ENCODE measurements around the gene RERE. TPM values are rescaled to one million over a fixed set of nuclear protein-coding genes. Genes with fewer than 3 reads are reported as not detected.

The RERE gene
- total RNA-seq, 1 experiment from 2014 or later = 73.4 TPM

GRCh38 chr1:8424539-8425116, 392.8 kb downstream of the RERE start:
- H3K27ac ChIP-seq = peak overlapping the region; percentile 84
- H3K9me2 ChIP-seq (ENCODE audit: insufficient read depth) = no peaks in the 10 kb centered on the region
- H4K20me1 ChIP-seq (ENCODE audit: insufficient read depth) = no peaks in the 10 kb centered on the region
- no TSS peak for BruUV-seq (replicated peaks)
- H3K9me3 ChIP-seq (ENCODE audit: insufficient read depth, low read depth) = no peaks in the 10 kb centered on the region
- TF ChIP-seq EZH2 (IDR thresholded peaks at IDR 0.05; ENCODE audit: low read depth) = no peak
- TF ChIP-seq, protein P1, sequence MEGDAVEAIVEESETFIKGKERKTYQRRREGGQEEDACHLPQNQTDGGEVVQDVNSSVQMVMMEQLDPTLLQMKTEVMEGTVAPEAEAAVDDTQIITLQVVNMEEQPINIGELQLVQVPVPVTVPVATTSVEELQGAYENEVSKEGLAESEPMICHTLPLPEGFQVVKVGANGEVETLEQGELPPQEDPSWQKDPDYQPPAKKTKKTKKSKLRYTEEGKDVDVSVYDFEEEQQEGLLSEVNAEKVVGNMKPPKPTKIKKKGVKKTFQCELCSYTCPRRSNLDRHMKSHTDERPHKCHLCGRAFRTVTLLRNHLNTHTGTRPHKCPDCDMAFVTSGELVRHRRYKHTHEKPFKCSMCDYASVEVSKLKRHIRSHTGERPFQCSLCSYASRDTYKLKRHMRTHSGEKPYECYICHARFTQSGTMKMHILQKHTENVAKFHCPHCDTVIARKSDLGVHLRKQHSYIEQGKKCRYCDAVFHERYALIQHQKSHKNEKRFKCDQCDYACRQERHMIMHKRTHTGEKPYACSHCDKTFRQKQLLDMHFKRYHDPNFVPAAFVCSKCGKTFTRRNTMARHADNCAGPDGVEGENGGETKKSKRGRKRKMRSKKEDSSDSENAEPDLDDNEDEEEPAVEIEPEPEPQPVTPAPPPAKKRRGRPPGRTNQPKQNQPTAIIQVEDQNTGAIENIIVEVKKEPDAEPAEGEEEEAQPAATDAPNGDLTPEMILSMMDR (conservative IDR thresholded peaks at IDR 0.05) = no peak
- intact Hi-C loops (cut with micrococcal nuclease; ENCODE audit: unreplicated experiment) = no loop called here
- H3K4me3 ChIP-seq = peak overlapping the region; percentile 60
- no peaks in the 10 kb centered on the region for H3K27me3 ChIP-seq (ENCODE audit: insufficient read depth, low read depth)
- peak overlapping the region; percentile 85 for H3K4me2 ChIP-seq
- H3K4me1 ChIP-seq (replicated peaks; ENCODE audit: insufficient read depth) = peaks cover 36% of the 10 kb centered on the region
- ChIA-PET POLR2A (ENCODE audit: unreplicated experiment) (interaction anchor here (0.5 to 1.1 kb wide), 6 partner anchors 22 to 449 kb away, joined by 3 to 7 read pairs (median 4); no protein-coding TSS in a partner anchor), CTCF (interaction anchor here (0.7 kb wide), 1 partner anchor 278 kb away, joined by 7 read pairs; no protein-coding TSS in a partner anchor)
- peak; percentile 56 to 87 for DNase-seq
- H3F3A ChIP-seq (ENCODE audit: insufficient read depth, low read depth) = peaks cover 14% of the 10 kb centered on the region
- peak overlapping the region; percentile 60; the same call in 1 of the 2 replicates for H2AFZ ChIP-seq
- peaks cover 36% of the 10 kb centered on the region for H3K79me2 ChIP-seq (ENCODE audit: low read depth)
- H3K36me3 ChIP-seq (ENCODE audit: low read depth) = no peaks in the 10 kb centered on the region; the same call in 1 of the 2 replicates

DNA sequence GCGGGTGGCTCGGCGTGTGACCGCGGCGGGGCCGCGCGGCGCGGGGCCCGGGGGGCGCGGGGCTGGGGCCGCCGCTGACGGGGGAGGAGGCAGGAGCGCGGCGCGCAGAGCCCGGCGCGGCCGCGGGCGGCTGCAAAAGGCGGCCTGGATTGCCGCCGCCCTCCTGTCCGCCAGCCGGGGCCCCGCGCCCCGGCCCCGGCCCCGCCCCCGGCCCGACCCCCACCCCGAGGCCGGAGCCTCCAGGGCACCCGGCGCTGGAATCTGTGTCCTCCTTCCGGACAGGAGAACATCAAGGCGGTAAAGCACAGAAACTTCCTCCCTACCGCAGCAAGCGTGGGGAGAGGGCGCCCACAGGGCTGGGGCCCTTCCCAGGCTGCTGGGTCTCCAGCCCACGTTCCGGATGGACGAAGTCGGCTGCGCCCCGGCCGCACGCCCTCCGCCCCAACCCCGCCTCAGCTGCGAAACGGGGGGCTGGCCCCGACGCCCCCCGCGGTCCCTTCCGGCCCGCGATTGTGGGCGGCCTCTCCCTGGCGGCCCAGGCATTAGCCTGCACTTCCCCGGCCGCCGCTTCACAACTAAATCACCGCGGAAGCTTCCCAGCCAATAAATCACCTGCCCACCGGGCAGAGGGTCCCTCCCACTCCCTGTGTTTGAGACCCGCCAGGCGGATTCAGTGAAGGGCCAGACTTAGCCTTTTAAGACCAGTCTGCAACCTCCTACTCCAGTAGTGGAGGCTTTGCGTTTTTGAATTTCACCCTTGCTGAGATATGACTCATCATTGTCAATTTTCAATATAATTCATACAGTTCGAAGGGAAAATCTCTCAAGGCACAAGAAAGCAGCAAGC, 393.5 kb downstream of the RERE start:
- Histone ChIP-seq H3F3A (ENCODE audit: insufficient read depth, low read depth) (peaks cover 14% of the 10 kb centered on the region), H3K79me2 (ENCODE audit: low read depth) (peaks cover 40% of the 10 kb centered on the region), H4K20me1 (ENCODE audit: insufficient read depth) (no peaks in the 10 kb centered on the region; the same call in 1 of the 2 replicates), H3K4me3 (peak overlapping the region; percentile 70), H3K4me1 (replicated peaks; ENCODE audit: insufficient read depth) (peaks cover 36% of the 10 kb centered on the region), H3K27me3 (ENCODE audit: insufficient read depth, low read depth) (no peaks in the 10 kb centered on the region), H2AFZ (peak overlapping the region; percentile 60; the same call in 1 of the 2 replicates), H3K36me3 (ENCODE audit: low read depth) (no peaks in the 10 kb centered on the region; the same call in 1 of the 2 replicates), H3K27ac (peak overlapping the region; percentile 84), H3K9me3 (ENCODE audit: insufficient read depth, low read depth) (no peaks in the 10 kb centered on the region), H3K9me2 (ENCODE audit: insufficient read depth) (no peaks in the 10 kb centered on the region), H3K4me2 (peak overlapping the region; percentile 96)
- DNase-seq = peak in 1 of 2 experiments; percentile 51
- CTCF ChIA-PET = interaction anchor here (0.5 kb wide), 1 partner anchor 450 kb away, joined by 5 read pairs; no protein-coding TSS in a partner anchor
- intact Hi-C loops (cut with micrococcal nuclease; ENCODE audit: unreplicated experiment) = loop anchor here (2.0 kb wide), 1 partner anchor 279 kb away; no protein-coding TSS in a partner anchor
- TSS peak; percentile 45 for BruUV-seq (replicated peaks)
- TF ChIP-seq, protein P1 (conservative IDR thresholded peaks at IDR 0.05) = no peak
- TF ChIP-seq EZH2 (IDR thresholded peaks at IDR 0.05; ENCODE audit: low read depth) = no peak
- POLR2A ChIA-PET (ENCODE audit: unreplicated experiment) = interaction anchor here (0.5 to 1.1 kb wide), 4 partner anchors 21 to 346 kb away, joined by 4 to 7 read pairs (median 4); no protein-coding TSS in a partner anchor

DNA sequence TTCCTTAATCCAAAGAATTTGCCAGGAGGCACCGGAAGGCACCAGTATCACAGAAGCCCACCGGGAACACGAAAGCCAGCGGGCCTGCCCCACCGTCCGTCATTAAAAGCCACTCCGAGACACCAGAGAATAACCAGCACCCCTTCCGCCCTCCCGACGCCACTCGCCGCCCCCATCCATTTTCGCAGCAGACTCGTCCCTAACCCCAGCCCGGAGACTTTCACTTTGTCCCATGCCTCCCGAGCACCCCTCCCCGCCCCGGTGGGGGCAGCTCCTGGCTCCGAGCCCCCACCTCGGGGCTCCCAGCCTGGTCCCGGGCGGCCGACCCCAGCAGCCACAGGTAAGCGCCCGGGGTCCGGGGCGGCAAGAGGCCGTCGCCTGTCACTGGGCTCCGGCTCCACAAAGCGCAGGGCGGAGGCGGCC, 394.2 kb downstream of the RERE start:
- BruUV-seq (replicated peaks) = no TSS peak
- intact Hi-C loops (cut with micrococcal nuclease; ENCODE audit: unreplicated experiment) = loop anchor here (2.0 kb wide), 1 partner anchor 280 kb away; no protein-coding TSS in a partner anchor
- TF ChIP-seq, protein P1 (conservative IDR thresholded peaks at IDR 0.05) = no peak
- no peak for TF ChIP-seq EZH2 (IDR thresholded peaks at IDR 0.05; ENCODE audit: low read depth)
- H2AFZ ChIP-seq = peak overlapping the region; percentile 60; the same call in 1 of the 2 replicates
- peak overlapping the region; percentile 70 for H3K4me3 ChIP-seq
- DNase-seq = no peak
- no peaks in the 10 kb centered on the region for H3K9me3 ChIP-seq (ENCODE audit: insufficient read depth, low read depth)
- H3K27me3 ChIP-seq (ENCODE audit: insufficient read depth, low read depth) = no peaks in the 10 kb centered on the region
- peak overlapping the region; percentile 96 for H3K4me2 ChIP-seq
- ChIA-PET POLR2A (ENCODE audit: unreplicated experiment) (no interaction called here), CTCF (interaction anchor here (0.5 to 0.6 kb wide), 2 partner anchors 248 to 449 kb away, joined by 5 to 10 read pairs; no protein-coding TSS in a partner anchor)
- peaks cover 43% of the 10 kb centered on the region for H3K79me2 ChIP-seq (ENCODE audit: low read depth)
- peaks cover 36% of the 10 kb centered on the region for H3K4me1 ChIP-seq (replicated peaks; ENCODE audit: insufficient read depth)
- no peaks in the 10 kb centered on the region for H3K9me2 ChIP-seq (ENCODE audit: insufficient read depth)
- H3K36me3 ChIP-seq (ENCODE audit: low read depth) = peaks cover 6% of the 10 kb centered on the region; the same call in 1 of the 2 replicates
- no peaks in the 10 kb centered on the region; the same call in 1 of the 2 replicates for H4K20me1 ChIP-seq (ENCODE audit: insufficient read depth)
- peak overlapping the region; percentile 65 for H3K27ac ChIP-seq
- peaks cover 14% of the 10 kb centered on the region for H3F3A ChIP-seq (ENCODE audit: insufficient read depth, low read depth)

Data from PC-9 (cell line).